K562 (cell line): ENCODE data around the gene GOT2. TPM values are rescaled to one million over a fixed set of nuclear protein-coding genes. Genes with fewer than 3 reads are reported as not detected.

ENCODE experiments used
- CBFA2T3 ChIP-seq: fragments of 450-650 bp; IDR thresholded peaks from 2 replicates; pipeline ENCODE4 v1.6.1; 2017
- JUND ChIP-seq, 2 experiments: IDR thresholded peaks; 2 replicates in 1 of 2; 3 replicates in 1 of 2; pipeline ENCODE4 v1.6.1; 2011; ENCODE audit warnings: borderline replicate concordance in 2 of 2, low read depth in 2 of 2, low read length in 2 of 2, improper control_type of control experiment in 1 of 2, missing biosample characterization in 1 of 2, missing genetic modification characterization in 1 of 2, missing genetic modification reagents in 1 of 2
- NCOA2 ChIP-seq, 2 experiments: fragments of 450-650 bp; IDR thresholded peaks; 2 replicates each; pipeline ENCODE4 v1.6.1; 2018; ENCODE audit warnings: mild to moderate bottlenecking in 2 of 2, moderate library complexity in 1 of 2; ENCODE audit not compliant: partially characterized antibody in 2 of 2
- PKNOX1 ChIP-seq: fragments of 450-650 bp; IDR thresholded peaks from 2 replicates; pipeline ENCODE4 v1.6.1; 2016
- POLR2AphosphoS5 ChIP-seq: IDR thresholded peaks from 2 replicates; pipeline ENCODE4 v1.6.1; 2011; ENCODE audit warnings: mild to moderate bottlenecking, low read depth, low read length, moderate library complexity; ENCODE audit not compliant: control insufficient read depth, insufficient read depth
- RAD51 ChIP-seq: fragments of 450-650 bp; IDR thresholded peaks from 2 replicates; pipeline ENCODE4 v1.7.1; 2016; ENCODE audit warnings: low read depth, mild to moderate bottlenecking, borderline replicate concordance
- ZBTB40 ChIP-seq, 2 experiments: fragments of 450-650 bp in 1 of 2; sonication (generic) in 1 of 2; formaldehyde crosslinking in 1 of 2; IDR thresholded peaks; 2 replicates each; pipeline versions ENCODE4 v1.7.1 to v1.9.0; 2016 to 2022; ENCODE audit warnings: inconsistent platforms in 1 of 2, mild to moderate bottlenecking in 1 of 2, missing genetic modification reagents in 1 of 2
- ZC3H8 ChIP-seq: fragments of 450-650 bp; IDR thresholded peaks from 2 replicates; pipeline ENCODE4 v1.6.1; 2017
- ZMIZ1 ChIP-seq, 2 experiments: fragments of 150-350 bp in 1 of 2; IDR thresholded peaks; 2 replicates each; pipeline ENCODE4 v1.6.1; 2012 to 2016; ENCODE audit warnings: low read depth in 2 of 2, low read length in 2 of 2, mild to moderate bottlenecking in 1 of 2, moderate library complexity in 1 of 2
- ZNF134 ChIP-seq: fragments of 250-450 bp; sonication (Bioruptor Pico); conservative IDR thresholded peaks from 2 replicates; pipeline ENCODE4 v1.4.0; 2020
- ZNF239 ChIP-seq: fragments of 250-450 bp; sonication (Bioruptor Pico); IDR thresholded peaks from 2 replicates; pipeline ENCODE4 v1.4.0; 2020; ENCODE audit warnings: mild to moderate bottlenecking
- ZNF785 ChIP-seq: fragments of 250-450 bp; sonication (Bioruptor Pico); IDR thresholded peaks from 2 replicates; pipeline ENCODE4 v1.4.0; 2020; ENCODE audit warnings: mild to moderate bottlenecking
- polyA plus RNA-seq, 8 experiments: library from polyadenylated mRNA; depleted of rRNA in 4 of 8; stranded (reverse) in 5 of 8; unstranded in 3 of 8; fragments of >200 nt; fragmentation: Nextera tagmentation in 2 of 8; fragmentation: Illumina TruSeq in 1 of 8; extraction: Ambion mirVana in 2 of 8; extraction: Trizol in 1 of 8; gene quantifications; 2 replicates each; pipeline versions ENCODE4 v1.2.1 to v1.2.3, GENCODE V29; 2011 to 2014; ENCODE audit warnings: inconsistent platforms in 1 of 8, missing spikeins in 1 of 8
- total RNA-seq, 7 experiments: library from RNA; depleted of rRNA in 6 of 7; stranded (reverse); fragments of >200 nt in 6 of 7; fragmentation: Illumina TruSeq in 2 of 7; extraction: Trizol in 2 of 7; gene quantifications; 2 replicates each; pipeline versions ENCODE4 v1.2.1 to v1.2.3, GENCODE V29; 2011 to 2021; ENCODE audit warnings: low replicate concordance in 1 of 7

The GOT2 gene
- total and polyA plus RNA-seq, 9 of the 15 experiments (the other 6 are each of a cell fraction or from before 2014, with no cell fraction given), result 43.1 to 190 (median 80.2) TPM

GRCh38 chr16:58733671-58734458 lies at the start of gene GOT2 (continued):
- TF ChIP-seq JUND (IDR thresholded peaks at IDR 0.05; ENCODE audit: borderline replicate concordance, low read depth, low read length) (peak; percentile 73; the same call in 1 of the 2 replicates), JUND (tag; IDR thresholded peaks at IDR 0.05; ENCODE audit: borderline replicate concordance, low read depth, low read length) (no peak; the same call in 2 of the 3 replicates), POLR2AphosphoS5 (peak; percentile 39; the same call in 1 of the 2 replicates), NCOA2 (IDR thresholded peaks at IDR 0.05; ENCODE audit: partially characterized antibody in 2 of 2) (no peak), ZC3H8 (no peak), RAD51 (no peak), ZMIZ1 (IDR thresholded peaks at IDR 0.05; ENCODE audit: low read depth in 2 of 2, low read length in 2 of 2) (no peak), ZNF134 (CRISPR knock-in tag) (peak; percentile 62), ZNF239 (no peak), ZNF785 (CRISPR knock-in tag) (no peak), ZBTB40 (IDR thresholded peaks at IDR 0.05) (peak; percentile 52; the same call in 1 of the 2 replicates), ZBTB40 (CRISPR knock-in tag; IDR thresholded peaks at IDR 0.05) (no peak), CBFA2T3 (no peak), PKNOX1 (peak; percentile 71)
